Astrocyte of the hippocampus (primary cell): ENCODE results near the gene CMTR1.

Source experiments
- DNase-seq: peaks from one replicate; pipeline ENCODE4 v3.0.0; 2011; ENCODE audit warnings: low read depth, low spot score

The CMTR1 gene

GRCh38 chr6:37477656-37478435, 44.8 kb downstream of the CMTR1 start:
- no peak for DNase-seq

GRCh38 chr6:37478827-37479226, 45.8 kb downstream of the CMTR1 start:
- no peak for DNase-seq

GRCh38 chr6:37479266-37479854, 46.3 kb downstream of the CMTR1 start:
- no peak for DNase-seq

GRCh38 chr6:37480118-37480736, 47.2 kb downstream of the CMTR1 start:
- DNase-seq, result no peak

GRCh38 chr6:37480951-37481534, 48.0 kb downstream of the CMTR1 start:
- DNase-seq, result no peak

- peak; percentile 17 for DNase-seq
Measured at GRCh38 chr6:37481711-37482605, 48.9 kb downstream of the CMTR1 start.

GRCh38 chr6:37482606-37483251, 49.7 kb downstream of the CMTR1 start:
- DNase-seq, result no peak

GRCh38 chr6:37483252-37483901, 50.4 kb downstream of the CMTR1 start:
- no peak for DNase-seq

- peak; percentile 84 for DNase-seq
Measured at GRCh38 chr6:37483917-37484785, 51.1 kb downstream of the CMTR1 start.

- DNase-seq, result no peak
Measured at GRCh38 chr6:37484786-37485170, 51.8 kb downstream of the CMTR1 start.

- no peak for DNase-seq
Measured at GRCh38 chr6:37485291-37485702, 52.3 kb downstream of the CMTR1 start.

GRCh38 chr6:37486121-37486839, 53.3 kb downstream of the CMTR1 start:
- no peak for DNase-seq

GRCh38 chr6:37487591-37488380, 54.8 kb downstream of the CMTR1 start:
- DNase-seq, result peak; percentile 53

GRCh38 chr6:37488476-37488875, 55.5 kb downstream of the CMTR1 start:
- no peak for DNase-seq

GRCh38 chr6:37489697-37490336, 56.8 kb downstream of the CMTR1 start:
- DNase-seq, result peak; percentile 46

- no peak for DNase-seq
Measured at GRCh38 chr6:37490536-37491170, 57.6 kb downstream of the CMTR1 start.
